ENCODE data around the gene KLHL11. TPM values are rescaled to one million over a fixed set of nuclear protein-coding genes. Genes with fewer than 3 reads are reported as not detected.
A peak's percentile ranks its signal among the peaks of the same experiment; 100 is the strongest.
"Not testable (repeated sequence)": the region's sequence is repeated elsewhere in the genome, so short reads cannot be mapped to it uniquely, and the experiment has no call there.

KLHL11 gene
- total and polyA plus RNA-seq, 4 experiments from 2014 or later = 1.0 to 20.8 (median 14.1) TPM

- H3K9me3 ChIP-seq (ENCODE audit: control insufficient read depth in 1 of 2, low read length in 2 of 2) = no peaks in the 10 kb centered on the region
- no peak for DNase-seq
- Mint-ChIP-seq H3K27ac (peak overlapping the region in 1 of 7 donors; percentile 24), H3K9me3 (peaks cover 0 to 1% (median 0%) of the 10 kb centered on the region in 8 donors), H3K4me1 (peaks cover 13 to 35% (median 20%) of the 10 kb centered on the region in 4 donors), H3K27me3 (no peaks in the 10 kb centered on the region), H3K36me3 (peaks cover 0 to 5% of the 10 kb centered on the region in 2 donors), H3K4me3 (peak overlapping the region in 2 of 8 donors; percentile 0 to 6)
- POLR2A ChIA-PET (ENCODE audit: partially characterized antibody) = interaction anchor here (0.6 kb wide), 1 partner anchor 171 kb away, joined by 3 read pairs; the partner anchor contains the start of gene EIF1
- CTCF ChIA-PET (ENCODE audit: partially characterized antibody) = no interaction called here
- no peaks in the 10 kb centered on the region for H3K36me3 ChIP-seq (ENCODE audit: insufficient read depth, low read length)
- H3K27me3 ChIP-seq (ENCODE audit: insufficient read depth, low read length) = no peaks in the 10 kb centered on the region
- no peak overlapping the region for H3K4me3 ChIP-seq (ENCODE audit: low read length in 2 of 2)
- intact Hi-C loops (cut with micrococcal nuclease) = no loop called here
- peaks cover 46% of the 10 kb centered on the region for H3K4me1 ChIP-seq (ENCODE audit: insufficient read depth, low read length)
- H3K27ac ChIP-seq (ENCODE audit: low read depth, low read length) = no peak overlapping the region
Measured at GRCh38 chr17:41860254-41860931, 4.8 kb downstream of the KLHL11 start.

- Mint-ChIP-seq H3K36me3 (peaks cover 16 to 39% of the 10 kb centered on the region in 2 donors), H3K4me1 (peaks cover 17 to 44% (median 27%) of the 10 kb centered on the region in 4 donors)
- H3K9me3 Mint-ChIP-seq; H3K27me3 Mint-ChIP-seq; intact Hi-C loops (cut with micrococcal nuclease); H3K9me3 ChIP-seq (ENCODE audit: control insufficient read depth in 1 of 2, low read length in 2 of 2); DNase-seq; H3K27ac ChIP-seq (ENCODE audit: low read depth, low read length); H3K27ac Mint-ChIP-seq; H3K4me3 ChIP-seq (ENCODE audit: low read length in 2 of 2); CTCF ChIA-PET (ENCODE audit: partially characterized antibody); H3K4me3 Mint-ChIP-seq; H3K27me3 ChIP-seq (ENCODE audit: insufficient read depth, low read length): not testable (repeated sequence)
- POLR2A ChIA-PET (ENCODE audit: partially characterized antibody) = interaction anchor here (0.7 to 1.3 kb wide), 2 partner anchors 13 to 16 kb away, joined by 4 to 6 read pairs; no protein-coding TSS in a partner anchor
- H3K36me3 ChIP-seq (ENCODE audit: insufficient read depth, low read length) = peaks cover 20% of the 10 kb centered on the region
- H3K4me1 ChIP-seq (ENCODE audit: insufficient read depth, low read length) = peaks cover 20% of the 10 kb centered on the region
Measured at GRCh38 chr17:41851382-41851781, 13.8 kb downstream of the KLHL11 start.

GRCh38 chr17:41849251-41849990, 15.8 kb downstream of the KLHL11 start:
- Histone ChIP-seq H3K27ac (ENCODE audit: low read depth, low read length) (no peak overlapping the region), H3K36me3 (ENCODE audit: insufficient read depth, low read length) (peaks cover 14% of the 10 kb centered on the region), H3K9me3 (ENCODE audit: control insufficient read depth in 1 of 2, low read length in 2 of 2) (no peaks in the 10 kb centered on the region), H3K4me3 (ENCODE audit: low read length in 2 of 2) (no peak overlapping the region), H3K27me3 (ENCODE audit: insufficient read depth, low read length) (no peaks in the 10 kb centered on the region), H3K4me1 (ENCODE audit: insufficient read depth, low read length) (peaks cover 20% of the 10 kb centered on the region)
- POLR2A ChIA-PET (ENCODE audit: partially characterized antibody) = interaction anchor here (1.4 kb wide), 1 partner anchor 161 kb away, joined by 4 read pairs; no protein-coding TSS in a partner anchor
- DNase-seq = no peak
- no peaks in the 10 kb centered on the region for H3K27me3 Mint-ChIP-seq
- H3K4me1 Mint-ChIP-seq = peaks cover 11 to 34% (median 24%) of the 10 kb centered on the region in 4 donors
- CTCF ChIA-PET (ENCODE audit: partially characterized antibody) = interaction anchor here (0.5 kb wide), 1 partner anchor 33 kb away, joined by 3 read pairs; no protein-coding TSS in a partner anchor
- no peak overlapping the region for H3K27ac Mint-ChIP-seq
- H3K9me3 Mint-ChIP-seq = no peaks in the 10 kb centered on the region
- H3K4me3 Mint-ChIP-seq = peak overlapping the region in 1 of 8 donors; percentile 6
- H3K36me3 Mint-ChIP-seq = peaks cover 10 to 31% of the 10 kb centered on the region in 2 donors
- intact Hi-C loops (cut with micrococcal nuclease) = no loop called here

- DNase-seq = no peak
- POLR2A ChIA-PET (ENCODE audit: partially characterized antibody) = interaction anchor here (1.4 kb wide), 1 partner anchor 161 kb away, joined by 4 read pairs; no protein-coding TSS in a partner anchor
- H3K9me3 Mint-ChIP-seq = no peaks in the 10 kb centered on the region
- no peaks in the 10 kb centered on the region for H3K27me3 Mint-ChIP-seq
- Histone ChIP-seq H3K27me3 (ENCODE audit: insufficient read depth, low read length) (no peaks in the 10 kb centered on the region), H3K4me3 (ENCODE audit: low read length in 2 of 2) (no peak overlapping the region), H3K27ac (ENCODE audit: low read depth, low read length) (no peak overlapping the region), H3K4me1 (ENCODE audit: insufficient read depth, low read length) (peaks cover 20% of the 10 kb centered on the region), H3K9me3 (ENCODE audit: control insufficient read depth in 1 of 2, low read length in 2 of 2) (no peaks in the 10 kb centered on the region), H3K36me3 (ENCODE audit: insufficient read depth, low read length) (peaks cover 8% of the 10 kb centered on the region)
- intact Hi-C loops (cut with micrococcal nuclease) = no loop called here
- H3K4me3 Mint-ChIP-seq = no peak overlapping the region
- no peak overlapping the region for H3K27ac Mint-ChIP-seq
- CTCF ChIA-PET (ENCODE audit: partially characterized antibody) = interaction anchor here (0.5 kb wide), 1 partner anchor 34 kb away, joined by 3 read pairs; no protein-coding TSS in a partner anchor
- peaks cover 11 to 28% (median 20%) of the 10 kb centered on the region in 4 donors for H3K4me1 Mint-ChIP-seq
- peaks cover 6 to 25% of the 10 kb centered on the region in 2 donors for H3K36me3 Mint-ChIP-seq
Measured at GRCh38 chr17:41848788-41849187, 16.4 kb downstream of the KLHL11 start.

- Mint-ChIP-seq H3K9me3 (no peaks in the 10 kb centered on the region), H3K4me3 (no peak overlapping the region), H3K27ac (no peak overlapping the region), H3K27me3 (no peaks in the 10 kb centered on the region), H3K36me3 (peaks cover 0 to 4% of the 10 kb centered on the region in 2 donors), H3K4me1 (peaks cover 4 to 6% (median 4%) of the 10 kb centered on the region in 4 donors)
- Histone ChIP-seq H3K9me3 (ENCODE audit: control insufficient read depth in 1 of 2, low read length in 2 of 2) (no peaks in the 10 kb centered on the region), H3K27me3 (ENCODE audit: insufficient read depth, low read length) (no peaks in the 10 kb centered on the region), H3K4me3 (ENCODE audit: low read length in 2 of 2) (no peak overlapping the region), H3K36me3 (ENCODE audit: insufficient read depth, low read length) (no peaks in the 10 kb centered on the region), H3K4me1 (ENCODE audit: insufficient read depth, low read length) (no peaks in the 10 kb centered on the region), H3K27ac (ENCODE audit: low read depth, low read length) (no peak overlapping the region)
- CTCF ChIA-PET (ENCODE audit: partially characterized antibody) = no interaction called here
- intact Hi-C loops (cut with micrococcal nuclease) = no loop called here
- POLR2A ChIA-PET (ENCODE audit: partially characterized antibody) = no interaction called here
- DNase-seq = no peak
Measured at GRCh38 chr17:41844971-41845370, 20.3 kb downstream of the KLHL11 start.

GRCh38 chr17:41840781-41841180, 24.4 kb downstream of the KLHL11 start:
- intact Hi-C loops (cut with micrococcal nuclease); CTCF ChIA-PET (ENCODE audit: partially characterized antibody); H3K27ac ChIP-seq (ENCODE audit: low read depth, low read length); H3K9me3 ChIP-seq (ENCODE audit: control insufficient read depth in 1 of 2, low read length in 2 of 2); H3K27me3 Mint-ChIP-seq; H3K9me3 Mint-ChIP-seq; H3K4me3 ChIP-seq (ENCODE audit: low read length in 2 of 2); H3K27ac Mint-ChIP-seq; H3K4me1 Mint-ChIP-seq; H3K4me1 ChIP-seq (ENCODE audit: insufficient read depth, low read length); DNase-seq; POLR2A ChIA-PET (ENCODE audit: partially characterized antibody); H3K36me3 ChIP-seq (ENCODE audit: insufficient read depth, low read length); H3K27me3 ChIP-seq (ENCODE audit: insufficient read depth, low read length); H3K36me3 Mint-ChIP-seq; H3K4me3 Mint-ChIP-seq: not testable (repeated sequence)

GRCh38 chr17:41839448-41839847, 25.8 kb downstream of the KLHL11 start:
- H3K27me3 ChIP-seq (ENCODE audit: insufficient read depth, low read length); H3K9me3 Mint-ChIP-seq; H3K4me3 Mint-ChIP-seq; H3K36me3 ChIP-seq (ENCODE audit: insufficient read depth, low read length); intact Hi-C loops (cut with micrococcal nuclease); CTCF ChIA-PET (ENCODE audit: partially characterized antibody); H3K4me3 ChIP-seq (ENCODE audit: low read length in 2 of 2); H3K27ac ChIP-seq (ENCODE audit: low read depth, low read length); POLR2A ChIA-PET (ENCODE audit: partially characterized antibody); DNase-seq; H3K9me3 ChIP-seq (ENCODE audit: control insufficient read depth in 1 of 2, low read length in 2 of 2); H3K36me3 Mint-ChIP-seq; H3K27me3 Mint-ChIP-seq: not testable (repeated sequence)
- H3K27ac Mint-ChIP-seq = peak overlapping the region in 1 of 7 donors; percentile 44
- H3K4me1 ChIP-seq (ENCODE audit: insufficient read depth, low read length) = peaks cover 12% of the 10 kb centered on the region
- peaks cover 10 to 17% (median 14%) of the 10 kb centered on the region in 4 donors for H3K4me1 Mint-ChIP-seq
